Esophagus muscularis mucosa (tissue), 3 donors: ENCODE data around the gene RAI1.

Source experiments
- CTCF ChIP-seq, 3 experiments: fragments of 200-600 bp in 2 of 3; fragments of 450-650 bp in 1 of 3; sonication (generic) in 2 of 3; IDR thresholded peaks; one replicate each; pipeline ENCODE4 v1.5.1; 2017 to 2019; ENCODE audit warnings: antibody characterized with exemption in 3 of 3, mild to moderate bottlenecking in 2 of 3, moderate library complexity in 1 of 3
- POLR2A ChIP-seq: fragments of 450-650 bp; IDR thresholded peaks from one replicate; pipeline ENCODE4 v1.6.1; 2017; ENCODE audit warnings: antibody characterized with exemption, moderate library complexity, mild to moderate bottlenecking, low read depth
- POLR2AphosphoS5 ChIP-seq, 2 donors: sonication (generic); formaldehyde crosslinking; IDR thresholded peaks; one replicate each; pipeline ENCODE4 v1.6.1; 2017; ENCODE audit warnings: antibody characterized with exemption in 2 of 2

DNA sequence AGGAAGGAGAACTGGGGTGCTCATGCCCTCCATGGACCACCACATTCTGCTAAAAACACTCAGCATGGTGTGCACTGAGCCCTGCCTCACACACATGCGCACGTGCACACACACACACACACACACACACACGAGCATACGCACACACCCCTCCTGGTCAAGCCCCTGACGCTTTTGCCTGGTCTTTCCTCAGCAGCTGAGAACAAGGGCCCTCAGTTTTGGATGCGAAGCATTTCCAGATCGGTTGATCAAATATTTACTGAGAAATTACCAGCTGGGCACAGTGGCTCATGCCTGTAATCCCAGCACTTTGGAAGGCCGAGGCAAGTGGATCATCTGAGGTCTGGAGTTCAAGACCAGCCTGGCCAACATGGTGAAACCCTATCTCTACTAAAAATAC, 20.1 kb upstream of the RAI1 start:
- TF ChIP-seq POLR2AphosphoS5 (IDR thresholded peaks at IDR 0.05) (no peak), CTCF (IDR thresholded peaks at IDR 0.05) (no peak), POLR2A (no peak)
